Nasal cavity respiratory epithelium epithelial cell of viscerocranial mucosa (primary cell): ENCODE data around the gene CLRN2. TPM values are rescaled to one million over a fixed set of nuclear protein-coding genes. Genes with fewer than 3 reads are reported as not detected.

ENCODE experiments used
- total RNA-seq: library from RNA; depleted of rRNA; stranded (reverse); fragments of >200 nt; gene quantifications from 2 replicates; pipeline ENCODE4 v1.2.3, GENCODE V29; 2014

The CLRN2 gene, protein sequence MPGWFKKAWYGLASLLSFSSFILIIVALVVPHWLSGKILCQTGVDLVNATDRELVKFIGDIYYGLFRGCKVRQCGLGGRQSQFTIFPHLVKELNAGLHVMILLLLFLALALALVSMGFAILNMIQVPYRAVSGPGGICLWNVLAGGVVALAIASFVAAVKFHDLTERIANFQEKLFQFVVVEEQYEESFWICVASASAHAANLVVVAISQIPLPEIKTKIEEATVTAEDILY
- total RNA-seq: not detected in 2 replicates

GRCh38 chr4:17514865-17515264 lies at the start of gene CLRN2:
Gene CLRN2 (plus strand): TSS chr4:17515165. CDS start chr4:17515267, 102 bp downstream.

DNA sequence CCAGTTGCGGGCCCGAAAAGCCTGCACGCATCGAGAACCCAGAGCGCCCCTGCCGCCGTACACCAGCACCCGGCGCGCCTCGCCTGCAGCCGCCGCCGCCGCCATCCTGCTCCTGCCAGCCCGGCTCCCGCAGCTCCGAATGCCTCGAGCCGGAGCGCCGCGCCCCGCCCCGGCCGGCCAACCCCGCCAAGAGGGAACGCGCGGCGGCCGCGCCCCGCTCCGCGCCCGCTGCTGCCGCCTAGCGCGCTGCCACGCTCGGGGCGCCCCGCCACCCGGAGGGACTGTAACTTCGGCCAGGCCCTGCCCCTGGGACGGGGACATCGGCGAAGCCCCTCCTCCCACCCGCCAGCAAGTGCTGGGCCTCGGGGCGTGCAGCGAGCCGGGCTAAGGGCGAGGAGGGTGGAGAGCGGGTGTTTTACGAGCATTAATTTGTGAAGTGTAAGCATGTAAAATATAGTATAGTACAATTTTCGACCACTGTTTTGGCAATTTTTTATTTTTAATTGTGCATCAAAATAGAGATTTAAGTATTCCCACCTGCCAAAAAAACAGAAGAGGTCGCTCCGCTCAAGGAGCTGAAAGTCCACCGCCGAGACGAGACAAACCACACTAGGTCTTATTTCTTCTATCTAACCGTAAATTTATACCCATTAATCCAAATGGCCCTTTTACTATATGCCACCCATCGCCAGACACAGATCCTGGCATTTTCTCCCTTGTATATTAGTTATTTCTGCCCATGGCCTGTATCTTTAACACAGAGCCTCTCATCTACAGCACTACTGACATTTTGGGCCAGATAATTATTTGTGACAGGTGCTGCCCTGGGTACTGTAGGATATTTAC lies 2.8 kb upstream of the CLRN2 start, which contains the start of gene QDPR:
Gene QDPR (minus strand): TSS at position 141 of the 846 bp plus-strand sequence. CDS start 36 bp downstream, at position 105.

Other genes starting within 250 kb of the CLRN2 start
- gene QDPR, start 3.1 kb upstream of the CLRN2 start, total RNA-seq: 14.0 and 18.7 TPM in 2 replicates
- gene LAP3, start 62.0 kb downstream of the CLRN2 start, total RNA-seq: 64.3 and 89.5 TPM in 2 replicates
- 7.5 and 12.0 TPM in 2 replicates for gene MED28, start 99.5 kb downstream of the CLRN2 start, total RNA-seq